HG03095 (cell line): ENCODE data around the gene ERMN.
"Not testable (repeated sequence)": the region's sequence is repeated elsewhere in the genome, so short reads cannot be mapped to it uniquely, and the experiment has no call there.

Experiments used
- ATAC-seq: cut with Tn5 transposase; IDR thresholded peaks from one replicate; pipeline ENCODE4 v1.9.1; 2021; ENCODE audit warnings: moderate library complexity; ENCODE audit not compliant: unreplicated experiment

ERMN gene, protein sequence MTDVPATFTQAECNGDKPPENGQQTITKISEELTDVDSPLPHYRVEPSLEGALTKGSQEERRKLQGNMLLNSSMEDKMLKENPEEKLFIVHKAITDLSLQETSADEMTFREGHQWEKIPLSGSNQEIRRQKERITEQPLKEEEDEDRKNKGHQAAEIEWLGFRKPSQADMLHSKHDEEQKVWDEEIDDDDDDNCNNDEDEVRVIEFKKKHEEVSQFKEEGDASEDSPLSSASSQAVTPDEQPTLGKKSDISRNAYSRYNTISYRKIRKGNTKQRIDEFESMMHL

DNA sequence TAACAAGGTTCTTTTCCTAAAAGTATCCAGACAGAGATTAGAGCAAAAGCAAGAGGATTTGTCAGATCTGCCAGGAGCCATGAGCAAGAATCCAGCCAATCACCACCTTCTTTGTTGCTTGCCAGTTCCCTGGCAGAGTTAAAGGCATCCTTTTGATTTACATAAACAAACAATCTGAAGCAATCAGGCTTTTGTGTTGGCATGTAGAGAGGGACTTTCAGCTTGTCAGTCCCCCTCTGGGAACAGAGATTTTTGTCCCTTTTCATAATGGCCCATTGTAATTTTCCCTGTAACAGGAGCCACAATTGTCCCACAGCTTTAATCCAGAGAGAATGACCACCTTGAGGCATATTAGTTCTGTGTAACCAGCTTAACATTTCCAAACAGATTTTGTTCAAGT is at the start of gene ERMN:
TSS of gene ERMN (minus strand) at position 39 of the 400 bp plus-strand sequence. CDS start 182 bp downstream, outside the sequence.
- no peak for ATAC-seq

DNA sequence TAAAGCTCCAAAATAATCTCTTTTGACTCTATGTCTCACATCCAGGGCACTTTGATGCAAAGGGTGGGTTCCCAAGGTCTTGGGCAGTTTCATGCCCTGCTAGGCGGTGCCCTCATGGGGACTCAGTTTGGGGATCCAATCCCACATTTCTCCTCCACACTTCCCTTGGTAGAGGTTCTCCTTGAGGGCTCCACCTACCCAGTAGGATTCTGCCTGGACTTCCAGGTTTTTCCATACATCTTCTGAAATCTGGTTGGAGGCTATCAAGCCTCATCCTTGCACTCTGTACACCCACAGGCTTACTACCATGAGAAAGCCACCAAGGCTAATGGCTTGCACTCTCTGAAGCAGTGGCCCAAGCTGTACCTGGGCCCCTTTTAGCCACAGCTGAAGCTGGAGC is 49.8 kb upstream of the ERMN start:
- no peak for ATAC-seq

DNA sequence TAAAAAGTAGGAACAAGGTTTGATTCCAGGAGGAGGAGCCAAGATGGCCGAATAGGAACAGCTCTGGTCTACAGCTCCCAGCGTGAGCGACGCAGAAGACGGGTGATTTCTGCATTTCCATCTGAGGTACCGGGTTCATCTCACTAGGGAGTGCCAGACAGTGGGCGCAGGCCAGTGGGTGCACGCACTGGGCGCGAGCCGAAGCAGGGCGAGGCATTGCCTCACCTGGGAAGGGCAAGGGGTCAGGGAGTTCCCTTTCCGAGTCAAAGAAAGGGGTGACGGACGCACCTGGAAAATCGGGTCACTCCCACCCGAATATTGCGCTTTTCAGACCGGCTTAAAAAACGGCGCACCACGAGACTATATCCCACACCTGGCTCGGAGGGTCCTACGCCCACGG is 42.9 kb upstream of the ERMN start:
- ATAC-seq, result not testable (repeated sequence)

DNA sequence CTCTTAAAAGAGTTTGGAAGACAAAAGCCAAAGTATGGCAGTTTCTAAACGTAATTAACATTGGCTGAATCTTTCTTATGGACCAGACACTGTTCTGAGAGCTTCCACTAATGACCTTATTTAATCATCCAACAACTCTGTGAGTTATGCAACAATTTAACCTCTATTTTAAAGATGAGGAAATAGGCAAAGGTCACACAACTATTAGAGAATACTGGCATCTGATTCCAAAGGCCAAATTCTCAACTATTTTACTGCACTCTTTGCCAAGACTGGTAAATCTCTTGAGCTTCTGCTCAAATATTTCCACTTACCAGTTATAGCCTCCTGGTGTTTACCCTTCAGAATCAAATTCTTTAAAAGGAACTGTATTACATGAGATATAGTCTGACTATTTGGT is 42.1 kb upstream of the ERMN start:
- ATAC-seq, result no peak

DNA sequence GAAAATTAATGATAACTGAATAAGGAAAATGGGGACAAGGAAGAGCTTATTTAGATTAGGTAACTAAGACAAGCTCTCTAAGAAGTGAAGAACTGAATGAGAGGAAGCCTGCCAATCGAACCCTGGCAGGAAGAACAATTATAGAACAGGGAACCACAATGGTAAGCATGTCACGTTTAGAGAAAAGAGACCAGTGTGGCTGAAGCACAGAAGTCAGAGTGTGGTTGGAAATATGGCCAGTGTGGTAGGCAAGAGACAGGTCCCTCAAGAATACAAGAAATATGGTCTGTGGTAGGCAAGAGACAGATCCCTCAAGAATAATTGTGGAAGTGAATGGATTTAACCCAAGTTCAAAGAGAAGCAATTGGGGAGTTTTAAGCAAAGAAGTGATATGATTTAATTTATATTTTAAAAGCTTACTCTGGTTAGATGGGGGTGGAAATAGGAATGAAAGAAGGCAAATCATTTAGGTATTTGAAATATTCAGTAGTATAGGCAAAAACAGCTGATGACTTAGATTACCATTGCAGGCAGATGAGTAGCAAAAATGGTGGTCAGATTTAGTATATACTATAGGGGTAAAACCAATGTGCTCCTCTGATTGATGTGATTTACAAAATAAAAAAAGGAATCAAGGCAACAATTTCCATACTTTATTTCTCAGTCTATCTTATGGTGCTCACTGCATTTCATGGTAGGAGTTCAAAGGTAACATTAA is 38.8 kb upstream of the ERMN start:
- peak; percentile 83 for ATAC-seq

DNA sequence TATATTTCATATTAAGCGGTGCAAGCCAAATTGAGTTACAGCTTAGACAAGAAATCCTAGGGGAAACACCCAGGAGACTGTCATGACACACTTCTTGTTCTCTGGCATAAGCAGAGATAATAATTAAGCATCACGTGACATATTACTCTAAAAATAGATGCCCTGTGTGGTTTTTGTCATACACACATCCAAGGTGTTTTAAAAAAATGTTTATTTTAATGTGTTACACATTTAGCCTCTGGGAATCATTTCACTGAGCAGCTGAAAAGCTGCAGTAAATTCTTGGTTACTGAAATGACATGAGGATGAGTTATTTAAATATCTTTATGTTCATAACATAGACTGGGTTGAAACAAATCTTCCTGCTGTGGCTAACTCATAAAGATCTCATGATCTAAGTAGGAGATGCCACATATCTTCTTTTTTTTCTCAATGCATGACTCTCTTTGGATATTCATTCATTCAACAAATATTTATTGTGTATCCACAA is 38.0 kb upstream of the ERMN start:
- ATAC-seq, result peak; percentile 43

DNA sequence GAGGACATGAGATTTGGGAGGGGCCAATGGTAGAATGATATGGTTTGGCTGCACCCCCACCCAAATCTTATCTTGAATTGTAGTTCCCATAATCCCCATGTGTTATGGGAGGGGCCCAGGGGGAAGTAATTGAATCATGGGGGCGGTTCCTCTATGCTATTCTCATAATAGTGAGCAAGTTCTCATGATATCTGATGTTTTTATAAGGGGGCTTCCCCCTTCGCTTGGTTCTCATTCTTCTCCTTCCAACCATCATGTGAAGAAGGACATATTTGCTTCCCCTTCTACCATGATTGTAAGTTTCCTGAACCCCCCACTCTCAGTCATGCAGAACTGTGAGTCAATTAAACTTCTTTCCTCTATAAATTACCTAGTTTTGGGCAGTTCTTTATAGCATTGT is 37.0 kb upstream of the ERMN start:
- no peak for ATAC-seq

DNA sequence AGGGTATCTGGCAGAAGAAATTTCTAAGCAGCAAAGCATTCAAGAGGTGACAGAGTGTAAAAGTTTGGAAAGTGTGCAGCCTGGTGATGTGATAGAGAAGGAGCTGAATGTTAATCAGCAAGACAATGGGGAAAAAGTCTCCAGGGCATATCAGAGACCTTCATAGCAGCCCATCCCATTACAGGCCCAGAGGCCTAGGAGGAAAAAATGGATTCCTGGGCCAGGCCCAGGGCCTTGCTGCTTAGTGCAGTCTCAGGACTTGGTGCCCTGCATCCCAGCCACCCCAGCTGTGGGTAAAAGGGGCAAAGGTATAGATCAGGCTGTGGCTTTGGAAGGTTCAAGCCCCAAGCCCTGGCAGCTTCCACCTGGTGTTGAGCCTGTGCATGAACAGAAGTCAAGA is 35.9 kb upstream of the ERMN start:
- ATAC-seq, result no peak

DNA sequence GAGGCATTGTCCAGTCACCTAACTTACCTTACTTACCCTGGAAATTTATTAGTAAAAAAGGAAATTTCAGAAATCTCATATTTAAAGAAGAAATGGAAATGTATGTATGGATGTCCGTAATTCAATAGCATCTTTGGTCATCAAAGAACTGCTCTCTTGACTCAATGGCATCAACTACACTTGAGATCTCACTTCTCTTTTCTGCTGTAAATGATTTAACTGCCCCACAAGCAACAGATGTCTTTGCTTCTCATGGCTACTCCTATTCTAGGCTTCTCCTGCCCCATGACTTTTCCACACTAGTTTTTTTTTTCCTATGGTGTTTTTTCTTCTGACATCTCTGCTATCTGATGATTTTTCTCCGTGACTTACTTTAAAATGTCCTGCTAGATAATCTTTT is 34.0 kb upstream of the ERMN start:
- no peak for ATAC-seq

DNA sequence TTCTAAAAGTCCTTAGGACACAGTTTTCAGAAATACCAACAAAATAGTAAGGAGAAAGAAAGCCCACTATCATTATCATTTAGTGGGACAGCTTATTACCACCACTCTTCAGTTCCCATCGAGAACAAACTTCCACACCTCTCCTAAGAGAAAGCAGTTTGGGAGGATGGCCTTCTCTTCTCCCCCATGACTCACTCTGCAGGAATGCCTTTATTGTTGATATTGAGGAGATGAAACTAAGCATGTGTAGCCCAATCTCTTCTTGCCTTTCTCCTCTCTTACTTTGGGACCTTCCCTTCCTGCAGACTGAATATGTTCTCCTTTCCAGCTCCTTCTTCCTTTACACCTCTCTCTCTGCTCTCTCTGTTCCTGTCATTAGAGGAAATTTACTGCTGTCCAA is 30.0 kb upstream of the ERMN start:
- ATAC-seq, result no peak

DNA sequence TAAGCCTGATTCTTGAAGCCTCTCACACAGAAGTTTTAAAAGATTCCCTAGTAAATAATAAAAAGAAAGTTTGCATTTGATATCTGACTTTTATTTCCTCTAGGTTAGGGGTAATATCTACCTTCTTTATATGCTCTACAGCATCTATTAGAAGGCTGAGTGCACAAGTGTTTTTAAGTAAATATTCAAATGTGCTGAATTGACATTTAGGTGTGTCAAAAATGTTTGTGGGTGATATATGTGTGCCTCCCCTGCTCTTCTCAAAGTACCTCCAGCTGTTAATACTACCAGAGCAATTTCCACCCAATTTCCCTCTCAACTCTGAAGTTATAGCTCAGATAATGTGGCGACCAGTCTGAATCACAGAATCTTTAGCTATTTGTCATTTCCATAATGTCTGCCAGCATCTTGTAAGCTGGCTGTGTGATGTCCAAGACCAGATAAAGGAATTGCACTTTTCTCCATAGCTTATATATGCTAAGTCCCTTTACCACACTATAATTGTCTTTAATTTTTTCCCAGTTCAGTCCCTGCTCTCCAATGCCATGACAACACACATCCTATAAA is 24.4 kb upstream of the ERMN start:
- ATAC-seq, result no peak

DNA sequence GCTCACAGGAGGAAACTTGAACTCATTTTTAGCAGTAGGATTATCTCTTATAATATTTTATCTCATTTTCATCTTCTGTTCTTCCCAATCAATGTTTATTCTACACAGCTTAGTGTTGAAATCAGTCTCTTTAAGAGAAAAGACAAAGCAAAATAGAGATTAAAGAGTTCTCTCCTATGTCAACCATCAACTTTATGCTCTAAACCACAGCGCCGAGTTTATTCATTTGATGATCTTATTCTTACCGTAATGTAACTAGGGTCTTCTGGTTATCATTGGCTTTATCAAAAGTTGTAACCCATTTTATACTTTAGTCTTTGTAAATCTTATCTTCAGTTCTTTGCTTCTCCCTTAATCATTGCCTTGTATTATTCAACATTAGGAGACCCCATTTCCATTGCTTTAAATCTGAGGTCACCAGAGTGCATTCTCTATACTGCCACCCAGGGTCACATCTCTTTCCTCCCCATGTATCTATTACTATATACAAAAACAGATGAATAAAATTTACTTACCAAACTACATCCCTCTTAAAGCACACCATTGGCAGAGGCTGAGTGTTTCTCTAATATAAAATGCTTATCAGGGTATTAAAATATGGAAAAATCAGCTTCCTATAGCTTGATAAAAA is 22.8 kb upstream of the ERMN start:
- no peak for ATAC-seq

DNA sequence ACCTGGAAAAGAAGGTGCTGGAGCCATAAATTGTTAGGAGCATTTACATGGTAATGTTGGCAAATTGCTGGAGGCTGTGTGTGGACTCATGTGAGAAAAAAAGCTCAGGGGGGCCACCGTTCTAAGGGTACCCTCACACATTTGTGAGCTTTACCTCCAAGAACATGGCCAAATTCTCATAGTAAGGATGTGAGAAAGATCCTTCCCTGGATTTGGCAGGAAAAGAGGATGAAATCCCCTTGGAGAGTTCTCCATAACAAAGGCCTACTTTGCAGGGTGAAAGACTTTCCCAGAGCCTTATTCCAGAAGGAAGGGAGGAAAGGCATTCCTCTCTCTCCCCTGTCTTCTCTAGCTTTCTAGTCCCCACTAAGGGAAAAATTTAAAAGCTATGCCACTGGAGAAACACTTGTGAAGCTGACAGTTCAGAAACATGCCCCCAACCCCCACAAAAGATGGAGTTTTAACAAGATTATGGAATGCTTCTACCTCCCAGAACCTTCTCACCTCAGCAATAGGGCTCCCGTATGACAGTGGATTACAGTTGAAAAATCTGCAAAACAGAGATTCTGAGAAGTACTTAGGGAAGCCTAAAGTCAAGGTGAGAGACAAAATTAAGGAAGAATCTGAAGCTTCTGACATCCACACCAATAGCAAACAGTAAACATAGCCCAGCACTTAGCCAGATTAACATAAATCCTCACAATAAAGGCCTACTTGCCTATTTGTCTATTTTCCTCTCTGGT is 20.2 kb upstream of the ERMN start:
- no peak for ATAC-seq

DNA sequence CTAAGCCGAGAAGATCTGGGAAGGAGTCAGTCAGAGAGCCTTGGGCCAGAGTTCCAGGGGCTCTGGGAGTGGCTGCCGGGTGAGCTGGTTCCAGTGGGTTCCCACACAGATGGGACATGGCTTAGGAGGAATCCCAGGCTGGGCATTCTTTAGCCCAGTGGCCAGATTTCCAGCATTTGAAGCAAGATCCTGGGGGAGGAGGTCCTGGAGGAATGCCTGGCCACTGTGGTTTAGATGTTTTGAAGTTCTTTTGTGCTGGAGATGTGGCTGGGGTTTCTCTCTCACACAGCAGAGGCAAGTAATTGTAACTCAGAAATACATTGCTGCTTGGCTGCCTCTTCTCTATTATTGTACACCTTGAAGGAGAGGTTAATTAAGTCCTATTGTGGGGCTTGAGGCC is 15.8 kb upstream of the ERMN start:
- not testable (repeated sequence) for ATAC-seq

DNA sequence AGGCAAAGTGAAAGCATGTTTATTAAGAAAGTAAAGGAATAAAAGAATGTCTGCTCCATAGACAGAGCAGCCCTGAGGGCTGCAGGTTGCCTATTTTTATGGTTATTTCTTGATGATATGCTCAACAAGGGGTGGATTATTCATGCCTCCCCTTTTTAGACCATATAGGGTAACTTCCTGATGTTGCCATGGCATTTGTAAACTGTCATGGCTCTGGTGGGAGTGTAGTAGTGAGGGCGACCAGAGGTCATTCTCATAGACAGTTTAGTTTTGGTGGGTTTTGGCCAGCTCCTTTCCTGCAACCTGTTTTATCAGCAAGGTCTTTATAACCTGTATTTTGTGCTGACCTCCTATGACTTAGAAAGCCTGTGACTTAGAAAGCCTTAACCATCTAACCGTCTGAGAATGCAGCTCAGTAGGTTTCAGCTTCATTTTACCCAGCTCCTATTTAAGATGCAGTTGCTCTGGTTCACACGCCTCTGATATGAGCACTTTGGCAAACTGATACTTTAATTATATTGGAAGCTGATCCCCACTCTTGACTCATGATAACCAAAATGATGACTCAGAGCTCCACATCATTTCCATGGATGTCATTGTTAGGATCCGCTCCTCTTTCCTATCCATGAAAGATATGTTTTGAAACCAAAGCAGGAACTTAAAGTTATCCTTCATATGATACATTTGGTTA is 14.5 kb upstream of the ERMN start:
- no peak for ATAC-seq

DNA sequence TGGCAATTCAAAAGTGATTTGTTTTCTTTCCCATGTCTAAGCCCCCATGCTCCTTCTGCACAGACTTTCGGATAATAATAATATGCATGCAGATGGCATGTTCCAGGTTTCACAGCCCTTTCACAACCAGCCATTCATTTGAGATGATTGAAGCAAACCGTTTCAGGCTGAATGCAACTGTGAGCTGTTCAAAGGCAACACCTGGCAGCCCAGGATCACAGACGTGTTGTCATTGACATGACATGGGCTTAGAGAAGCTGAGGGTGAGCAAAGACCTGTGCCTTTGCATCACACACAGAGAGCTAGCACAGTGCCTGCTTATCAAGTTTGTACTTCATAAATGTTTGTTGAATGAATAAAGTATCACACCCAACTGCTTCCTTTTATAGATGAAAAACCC is 12.4 kb upstream of the ERMN start:
- ATAC-seq, result no peak

DNA sequence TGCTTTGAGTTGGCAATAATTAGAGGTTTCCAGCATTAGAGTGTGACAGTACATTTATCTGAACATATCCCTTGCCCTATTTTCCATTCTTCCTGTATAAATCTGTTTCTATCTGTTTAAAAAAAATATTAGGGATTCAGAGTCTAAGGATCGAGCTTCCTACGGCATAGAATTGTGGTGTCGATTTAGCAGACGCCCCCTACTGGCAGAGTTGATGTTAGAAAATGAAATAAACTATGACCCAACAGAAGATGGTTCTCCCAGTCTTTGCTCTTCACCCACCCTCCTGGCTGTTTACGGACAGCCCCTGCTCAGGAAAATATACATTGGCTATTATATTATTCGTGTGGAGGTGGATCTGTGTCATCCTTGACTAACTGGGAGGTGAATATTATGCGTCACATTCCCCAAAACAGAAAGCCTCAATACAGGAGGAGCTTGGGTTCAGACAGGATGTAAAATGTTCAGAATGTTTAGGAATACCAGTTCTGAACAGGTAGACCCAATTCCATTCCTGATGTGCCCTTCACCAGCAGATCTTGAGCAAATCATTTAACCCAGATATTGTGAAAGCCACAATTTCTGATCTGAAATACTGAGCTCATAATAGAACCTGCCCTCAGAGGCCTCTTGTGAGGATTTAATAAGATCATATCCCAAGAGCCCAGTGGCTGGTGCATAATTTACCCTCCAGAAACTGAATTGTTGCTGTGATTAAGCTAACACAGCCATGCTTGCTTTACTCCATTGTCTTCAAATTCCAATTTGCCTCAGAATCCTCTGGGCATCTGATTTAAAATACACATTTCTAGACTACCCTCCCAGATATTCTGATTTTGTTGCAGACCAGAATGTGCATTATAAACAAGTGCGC is 10.8 kb upstream of the ERMN start:
- ATAC-seq, result no peak

DNA sequence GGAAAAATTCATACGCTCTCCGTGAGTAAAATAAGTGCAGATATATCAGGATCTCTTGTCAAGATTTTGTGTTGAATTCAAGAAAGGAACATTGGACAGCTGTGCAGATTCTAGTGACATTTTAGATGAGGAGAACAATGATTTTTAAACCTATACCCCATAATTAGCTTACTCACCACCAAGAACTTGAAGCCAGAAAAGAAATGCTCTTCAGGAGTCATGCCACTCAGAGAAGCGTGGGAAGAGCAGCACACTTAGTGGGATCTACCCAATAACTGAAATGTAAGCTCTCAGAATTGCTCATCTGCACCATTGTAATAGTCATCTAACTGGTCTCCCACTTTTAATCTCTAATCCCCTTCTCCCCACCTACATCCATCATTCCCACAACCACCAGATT is 9.2 kb upstream of the ERMN start:
- ATAC-seq, result no peak

DNA sequence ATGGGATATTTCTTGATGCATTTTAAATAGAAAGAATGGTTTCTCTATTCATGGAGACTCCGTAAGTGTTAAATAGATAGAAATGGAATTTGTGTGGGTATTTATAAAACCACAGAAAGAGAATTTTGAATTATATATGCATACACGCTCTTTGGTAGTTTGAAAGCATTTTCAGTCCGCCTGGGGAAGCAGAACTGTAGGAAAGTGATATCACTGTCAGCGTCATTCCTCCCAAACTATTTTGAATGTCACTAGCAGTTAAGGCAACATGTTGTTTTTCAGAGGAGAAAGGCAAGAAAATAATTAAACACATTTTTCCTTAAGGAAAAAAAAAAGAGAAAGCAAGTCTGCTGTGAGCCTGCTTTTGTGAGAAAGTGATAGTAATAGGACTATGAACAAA is 8.7 kb upstream of the ERMN start:
- ATAC-seq, result no peak
